Hepatocyte (in vitro differentiated cells): ENCODE data around the gene CT45A10. TPM values are rescaled to one million over a fixed set of nuclear protein-coding genes. Genes with fewer than 3 reads are reported as not detected.
"Not testable (repeated sequence)": the region's sequence is repeated elsewhere in the genome, so short reads cannot be mapped to it uniquely, and the experiment has no call there.

Experiments
- DNase-seq: peaks from one replicate; pipeline ENCODE4 v3.0.0-alpha.2; 2016; ENCODE audit warnings: low spot score
- H2AFZ ChIP-seq: fragments of 200-600 bp; sonication (generic); 2 replicates; pipeline ENCODE4 v1.6.0; 2016; ENCODE audit warnings: antibody characterized with exemption, mild to moderate bottlenecking
- H3K27ac ChIP-seq: fragments of 200-600 bp; sonication (generic); 2 replicates; pipeline ENCODE4 v1.5.1; 2016; ENCODE audit warnings: mild to moderate bottlenecking
- H3K27me3 ChIP-seq: fragments of 200-600 bp; sonication (generic); 2 replicates; pipeline ENCODE4 v1.6.1; 2016
- H3K36me3 ChIP-seq: fragments of 200-600 bp; sonication (generic); replicated peaks from 2 replicates; pipeline ENCODE4 v1.5.1; 2016; ENCODE audit warnings: low read depth; ENCODE audit not compliant: insufficient read depth
- H3K4me1 ChIP-seq: fragments of 200-600 bp; sonication (generic); 2 replicates; pipeline ENCODE4 v1.5.1; 2016; ENCODE audit warnings: mild to moderate bottlenecking, moderate library complexity; ENCODE audit not compliant: insufficient read depth
- H3K4me2 ChIP-seq: fragments of 200-600 bp; sonication (generic); 2 replicates; pipeline ENCODE4 v1.6.0; 2016
- H3K4me3 ChIP-seq: fragments of 200-600 bp; sonication (generic); 2 replicates; pipeline ENCODE4 v1.5.1; 2016; ENCODE audit warnings: mild to moderate bottlenecking
- H3K79me2 ChIP-seq: fragments of 200-600 bp; sonication (generic); 2 replicates; pipeline ENCODE4 v1.6.0; 2017; ENCODE audit warnings: mild to moderate bottlenecking
- H3K9me2 ChIP-seq: fragments of 200-600 bp; sonication (generic); replicated peaks from 2 replicates; pipeline ENCODE4 v1.6.0; 2017; ENCODE audit warnings: mild to moderate bottlenecking; ENCODE audit not compliant: insufficient read depth
- H3K9me3 ChIP-seq: fragments of 200-600 bp; sonication (generic); 2 replicates; pipeline ENCODE4 v1.5.1; 2016; ENCODE audit warnings: low read depth, mild to moderate bottlenecking
- H4K20me1 ChIP-seq: fragments of 200-600 bp; sonication (generic); 2 replicates; pipeline ENCODE4 v1.6.0; 2016; ENCODE audit warnings: mild to moderate bottlenecking; ENCODE audit not compliant: insufficient read depth, poor library complexity, severe bottlenecking
- EZH2 ChIP-seq: fragments of 200-600 bp; sonication (generic); IDR thresholded peaks from 2 replicates; pipeline ENCODE4 v1.6.1; 2016; ENCODE audit warnings: antibody characterized with exemption, mild to moderate bottlenecking, borderline replicate concordance
- EZH2phosphoT487 ChIP-seq: fragments of 200-600 bp; sonication (generic); IDR thresholded peaks from one replicate; pipeline ENCODE4 v1.6.1; 2018; ENCODE audit warnings: antibody characterized with exemption, mild to moderate bottlenecking, low read depth, moderate library complexity; ENCODE audit not compliant: unreplicated experiment, severe bottlenecking
- WGBS: methylation state at CpG from one replicate; pipeline ENCODE4 v1.1.6; 2016; ENCODE audit warnings: low lambda C conversion rate; ENCODE audit errors: missing lambda C conversion rate; 5-methylcytosine and 5-hydroxymethylcytosine counted together
- polyA plus RNA-seq: library from polyadenylated mRNA; unstranded; fragments of >200 nt; fragmentation: Nextera tagmentation; extraction: Ambion mirVana; gene quantifications from 2 replicates; pipeline ENCODE4 v1.2.1, GENCODE V29; 2016
- total RNA-seq: library from RNA; depleted of rRNA; stranded (reverse); fragments of >200 nt; gene quantifications from 2 replicates; pipeline ENCODE4 v1.2.3, GENCODE V29; 2014
- TF ChIP-seq, protein P1 (sequence below): fragments of 200-600 bp; sonication (generic); IDR thresholded peaks from 2 replicates; pipeline ENCODE4 v1.5.1; 2016; ENCODE audit warnings: antibody characterized with exemption, mild to moderate bottlenecking; ENCODE audit not compliant: poor library complexity

Gene CT45A10
- total and polyA plus RNA-seq, 2 experiments from 2014 or later = not detected

- DNase-seq = no peak
- Histone ChIP-seq H3K9me3 (no peaks in the 10 kb centered on the region), H2AFZ (no peak overlapping the region), H3K79me2 (no peaks in the 10 kb centered on the region), H3K9me2 (no peaks in the 10 kb centered on the region), H3K4me2 (no peak overlapping the region), H3K27me3 (no peaks in the 10 kb centered on the region), H3K4me1 (no peaks in the 10 kb centered on the region), H3K36me3 (no peaks in the 10 kb centered on the region), H3K4me3 (no peak overlapping the region), H3K27ac (no peak overlapping the region), H4K20me1 (no peaks in the 10 kb centered on the region)
- WGBS = 58% methylated on average over 5 of the region's 5 CpGs
- TF ChIP-seq EZH2phosphoT487 = no peak
- TF ChIP-seq EZH2 = no peak
- TF ChIP-seq, protein P1, sequence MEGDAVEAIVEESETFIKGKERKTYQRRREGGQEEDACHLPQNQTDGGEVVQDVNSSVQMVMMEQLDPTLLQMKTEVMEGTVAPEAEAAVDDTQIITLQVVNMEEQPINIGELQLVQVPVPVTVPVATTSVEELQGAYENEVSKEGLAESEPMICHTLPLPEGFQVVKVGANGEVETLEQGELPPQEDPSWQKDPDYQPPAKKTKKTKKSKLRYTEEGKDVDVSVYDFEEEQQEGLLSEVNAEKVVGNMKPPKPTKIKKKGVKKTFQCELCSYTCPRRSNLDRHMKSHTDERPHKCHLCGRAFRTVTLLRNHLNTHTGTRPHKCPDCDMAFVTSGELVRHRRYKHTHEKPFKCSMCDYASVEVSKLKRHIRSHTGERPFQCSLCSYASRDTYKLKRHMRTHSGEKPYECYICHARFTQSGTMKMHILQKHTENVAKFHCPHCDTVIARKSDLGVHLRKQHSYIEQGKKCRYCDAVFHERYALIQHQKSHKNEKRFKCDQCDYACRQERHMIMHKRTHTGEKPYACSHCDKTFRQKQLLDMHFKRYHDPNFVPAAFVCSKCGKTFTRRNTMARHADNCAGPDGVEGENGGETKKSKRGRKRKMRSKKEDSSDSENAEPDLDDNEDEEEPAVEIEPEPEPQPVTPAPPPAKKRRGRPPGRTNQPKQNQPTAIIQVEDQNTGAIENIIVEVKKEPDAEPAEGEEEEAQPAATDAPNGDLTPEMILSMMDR = peak; percentile 17
Measured at GRCh38 chrX:135923353-135923752, 30.1 kb upstream of the CT45A10 start.

- H3K4me2 ChIP-seq, H4K20me1 ChIP-seq, H3K4me1 ChIP-seq, H3K4me3 ChIP-seq, H3K79me2 ChIP-seq, H3K27me3 ChIP-seq, H3K9me3 ChIP-seq, DNase-seq, H2AFZ ChIP-seq, H3K27ac ChIP-seq, H3K36me3 ChIP-seq, H3K9me2 ChIP-seq: not testable (repeated sequence)
- WGBS = 41% methylated on average over 1 of the region's 1 CpG
Measured at GRCh38 chrX:135920516-135920915, 27.3 kb upstream of the CT45A10 start.

DNA sequence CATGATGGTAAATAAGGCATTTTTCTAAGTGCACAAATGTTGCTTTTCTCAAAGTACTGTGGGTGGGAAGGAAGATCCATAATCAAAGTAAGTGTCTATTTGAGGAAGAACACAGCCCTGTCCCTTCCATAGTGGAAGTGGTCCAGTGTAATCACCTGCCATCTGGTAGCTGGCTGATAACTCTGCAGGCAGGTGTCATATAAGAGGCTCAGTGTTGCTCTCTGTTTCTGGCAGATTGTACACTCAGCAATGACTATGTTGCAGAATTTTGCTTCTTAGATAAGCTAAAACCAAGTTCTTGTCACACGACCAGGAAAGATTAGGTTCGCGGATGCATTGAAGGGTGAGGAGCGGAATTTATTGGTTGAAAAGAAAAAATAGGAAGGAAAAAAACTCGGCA is 21.2 kb upstream of the CT45A10 start:
- DNase-seq = no peak
- Histone ChIP-seq H3K79me2 (no peaks in the 10 kb centered on the region), H4K20me1 (no peaks in the 10 kb centered on the region), H3K4me1 (no peaks in the 10 kb centered on the region), H3K27me3 (no peaks in the 10 kb centered on the region), H2AFZ (no peak overlapping the region), H3K9me3 (no peaks in the 10 kb centered on the region), H3K9me2 (no peaks in the 10 kb centered on the region), H3K4me3 (no peak overlapping the region), H3K27ac (no peak overlapping the region), H3K36me3 (no peaks in the 10 kb centered on the region), H3K4me2 (no peak overlapping the region)
- TF ChIP-seq EZH2 = no peak
- TF ChIP-seq, protein P1 = no peak
- TF ChIP-seq EZH2phosphoT487 = no peak
- WGBS = 70% methylated on average over 5 of the region's 5 CpGs

DNA sequence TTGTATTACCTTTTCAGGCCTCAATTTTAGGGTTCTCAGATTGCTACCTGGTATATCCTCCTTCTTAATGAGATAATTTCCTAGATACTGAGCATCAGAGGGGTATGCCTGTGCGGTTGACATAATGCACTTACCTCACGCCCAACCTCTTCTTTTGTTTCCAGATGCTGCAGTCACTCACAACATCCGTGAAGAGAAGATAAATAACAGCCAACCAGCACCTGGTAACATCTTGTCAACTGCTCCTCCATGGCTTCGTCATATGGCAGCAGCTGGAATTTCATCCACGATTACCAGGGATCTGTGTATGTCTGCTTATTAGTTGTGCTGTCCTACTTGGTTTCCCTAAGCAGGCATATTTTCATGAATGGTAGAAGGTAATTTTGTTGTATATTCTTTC is 17.0 kb upstream of the CT45A10 start:
- Histone ChIP-seq H3K27me3 (no peaks in the 10 kb centered on the region), H3K9me2 (no peaks in the 10 kb centered on the region), H3K4me1 (no peaks in the 10 kb centered on the region), H3K79me2 (no peaks in the 10 kb centered on the region), H4K20me1 (no peaks in the 10 kb centered on the region), H3K4me3 (no peak overlapping the region), H3K9me3 (no peaks in the 10 kb centered on the region), H3K4me2 (no peak overlapping the region), H3K36me3 (no peaks in the 10 kb centered on the region), H2AFZ (no peak overlapping the region), H3K27ac (no peak overlapping the region)
- WGBS = 64% methylated on average over 5 of the region's 5 CpGs
- DNase-seq = no peak
- TF ChIP-seq EZH2phosphoT487 (no peak), EZH2 (no peak)
- TF ChIP-seq, protein P1 = no peak
